DMS 273 (cell line): Measurements from ENCODE around the gene OTOP3.

ENCODE experiments used
- DNase-seq: peaks from one replicate; lab custom pipeline; 2025; ENCODE audit not compliant: unreplicated experiment; lab: John Stamatoyannopoulos, UW

Gene OTOP3

DNA sequence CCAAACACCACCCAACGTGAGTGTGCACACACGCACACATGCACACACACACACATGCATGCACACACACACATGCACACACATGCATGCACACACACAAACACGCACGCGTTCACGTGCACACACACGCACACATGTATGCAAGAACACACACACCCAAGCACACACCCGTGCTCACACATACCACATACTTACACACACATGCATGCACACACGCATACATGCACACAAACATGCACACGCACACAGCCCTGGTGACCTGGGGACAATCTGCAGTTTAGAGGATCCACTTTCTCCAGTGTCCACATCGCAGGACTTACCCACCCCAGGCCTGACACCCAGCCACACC is 18.9 kb upstream of the OTOP3 start:
- no peak for DNase-seq

DNA sequence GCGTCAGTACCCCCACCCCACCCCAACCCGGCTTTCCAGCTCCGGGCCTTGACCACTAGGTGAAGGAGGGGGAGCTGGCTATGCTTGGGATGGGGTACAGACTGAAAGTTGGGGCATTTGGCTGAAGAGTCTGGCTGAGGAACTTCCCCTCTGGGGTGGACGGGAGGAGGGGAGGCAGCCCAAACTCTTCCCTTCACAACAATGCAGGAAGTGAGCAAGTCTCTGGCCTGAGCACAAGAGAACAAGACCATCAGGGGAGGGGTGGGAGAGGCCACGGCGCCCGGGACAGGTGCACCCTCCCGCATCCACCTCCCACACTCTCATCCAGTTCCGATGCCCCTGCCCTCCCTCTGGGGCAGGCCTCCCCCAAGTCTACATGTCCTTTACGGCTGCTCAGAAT is 18.3 kb upstream of the OTOP3 start:
- DNase-seq: no peak

DNA sequence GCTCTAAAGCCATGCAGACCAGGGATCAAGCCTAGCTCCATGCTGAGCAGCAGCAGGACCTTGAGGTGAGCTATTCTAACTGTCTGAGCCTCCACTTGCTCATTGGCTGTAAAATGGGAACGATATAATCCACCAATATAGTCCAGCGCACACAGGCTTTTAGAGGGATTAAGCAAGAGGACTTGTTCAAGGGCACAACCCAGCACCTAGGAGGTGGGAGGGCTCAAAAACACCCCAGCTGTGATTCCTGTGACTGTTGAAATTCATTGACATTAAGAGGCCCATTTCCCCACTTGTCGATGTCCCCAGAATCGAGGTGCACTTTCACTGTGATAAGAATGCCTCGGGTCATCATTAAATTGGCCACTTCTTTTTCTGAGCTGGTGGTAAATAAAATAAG is 16.8 kb upstream of the OTOP3 start:
- no peak for DNase-seq

DNA sequence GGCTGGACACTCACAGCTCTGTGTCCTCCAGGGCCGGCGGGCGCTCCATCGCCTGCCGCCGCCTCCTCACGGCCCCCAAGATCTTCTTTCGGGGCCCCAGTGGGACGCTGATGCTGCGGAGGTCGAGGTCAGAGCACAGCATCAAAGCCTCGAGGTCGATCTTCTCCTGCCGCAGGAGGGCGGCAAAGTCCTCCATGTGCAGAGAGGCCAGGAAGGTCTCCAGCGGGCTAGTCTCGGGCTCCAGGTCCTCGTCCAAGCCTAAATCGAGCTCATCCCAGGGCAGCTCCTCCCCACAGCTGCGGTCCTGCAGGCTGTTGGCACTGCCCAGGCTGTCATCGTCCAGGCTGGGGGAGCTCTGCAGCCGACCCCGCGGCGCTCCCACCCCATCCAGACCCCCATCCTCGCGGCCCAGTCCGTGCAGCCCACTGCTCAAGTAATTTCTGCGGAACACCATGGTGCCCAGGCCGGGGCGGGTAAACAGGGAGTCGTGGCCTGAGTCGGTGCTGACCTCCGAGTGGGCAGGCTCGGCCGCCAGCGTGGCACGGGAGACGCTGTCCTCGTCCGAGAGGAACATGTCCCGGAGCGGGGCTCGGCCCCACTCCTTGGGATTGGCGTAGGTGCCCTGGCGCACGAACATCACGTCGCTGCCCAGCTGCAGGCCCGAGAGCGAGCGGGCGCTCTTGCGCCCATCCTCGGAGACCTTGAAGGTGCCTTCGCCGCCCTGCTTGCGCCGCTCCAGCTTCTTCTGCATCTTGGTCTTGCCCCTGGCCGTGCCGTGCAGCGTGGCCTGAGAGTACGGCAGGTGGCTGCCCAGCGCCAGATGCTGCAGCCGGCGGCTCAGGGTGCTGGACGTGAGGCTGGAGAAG is 16.0 kb upstream of the OTOP3 start:
- no peak for DNase-seq

DNA sequence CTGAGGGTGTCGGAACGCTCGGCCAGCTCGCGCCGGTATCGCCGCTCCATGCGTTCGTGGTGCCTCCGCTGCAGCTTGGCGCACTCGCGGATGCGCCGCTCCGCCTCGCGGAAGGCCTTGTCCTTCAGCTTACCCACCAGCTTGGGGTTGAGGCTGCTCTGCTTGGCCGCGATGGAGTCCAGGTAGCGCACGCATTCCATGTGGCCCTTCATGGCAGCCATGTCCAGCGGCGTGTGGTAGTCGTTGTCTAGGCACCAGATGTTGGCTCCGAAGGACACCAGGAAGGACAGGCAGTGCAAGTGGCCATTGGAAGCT is 15.4 kb upstream of the OTOP3 start:
- no peak for DNase-seq

DNA sequence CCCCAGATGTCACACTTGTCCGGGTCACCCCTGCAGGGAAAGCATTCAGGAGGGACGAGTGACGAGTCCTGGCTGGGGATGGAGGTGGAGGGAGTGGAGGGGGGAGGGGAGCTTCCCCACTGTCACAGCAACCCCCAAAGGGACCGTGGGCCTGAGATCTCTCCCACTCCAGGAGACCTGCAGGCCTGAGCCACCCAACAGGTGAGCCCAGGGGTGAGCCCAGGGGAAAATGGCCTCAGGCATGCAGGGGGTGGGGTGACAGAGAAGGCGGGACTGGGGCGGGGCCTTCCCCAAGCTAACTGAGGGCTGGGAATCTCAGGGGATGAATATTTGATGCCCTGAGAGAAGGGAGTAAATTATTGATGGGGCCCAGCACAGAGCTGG is 15.1 kb upstream of the OTOP3 start:
- DNase-seq: peak; percentile 56

DNA sequence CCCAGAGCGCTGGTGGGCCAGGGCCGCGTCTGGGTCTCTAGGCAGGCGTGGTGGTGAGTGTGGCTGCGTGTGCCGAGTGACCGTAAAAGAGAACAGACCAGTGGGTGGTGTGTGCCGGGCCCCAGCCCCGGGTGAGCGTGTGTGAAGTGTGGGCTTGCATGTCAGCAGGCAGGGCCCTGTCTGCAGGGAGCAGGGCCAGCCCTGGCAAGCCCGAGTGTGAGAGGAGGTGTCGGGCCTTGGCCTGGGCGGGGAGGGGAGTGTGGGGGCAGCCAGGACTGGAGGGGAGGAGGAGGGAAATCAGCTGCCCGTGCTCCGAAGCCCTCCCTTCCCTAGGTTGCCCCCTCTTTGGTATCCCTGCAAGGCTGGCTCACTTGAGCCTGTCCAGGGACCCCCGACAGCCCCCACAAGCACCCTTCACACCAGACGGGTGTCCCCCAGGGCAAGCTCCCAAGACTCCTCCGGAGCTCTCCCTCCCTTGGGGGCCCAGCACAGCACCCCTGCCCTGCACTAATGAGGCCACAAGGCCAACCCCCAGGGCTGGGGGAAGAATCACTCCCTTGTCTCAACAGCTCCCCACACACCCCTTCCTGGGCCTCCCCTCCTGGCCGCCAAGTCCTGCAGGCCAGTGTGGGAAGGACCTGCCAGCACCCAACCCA is 14.5 kb upstream of the OTOP3 start:
- peak; percentile 62 for DNase-seq

DNA sequence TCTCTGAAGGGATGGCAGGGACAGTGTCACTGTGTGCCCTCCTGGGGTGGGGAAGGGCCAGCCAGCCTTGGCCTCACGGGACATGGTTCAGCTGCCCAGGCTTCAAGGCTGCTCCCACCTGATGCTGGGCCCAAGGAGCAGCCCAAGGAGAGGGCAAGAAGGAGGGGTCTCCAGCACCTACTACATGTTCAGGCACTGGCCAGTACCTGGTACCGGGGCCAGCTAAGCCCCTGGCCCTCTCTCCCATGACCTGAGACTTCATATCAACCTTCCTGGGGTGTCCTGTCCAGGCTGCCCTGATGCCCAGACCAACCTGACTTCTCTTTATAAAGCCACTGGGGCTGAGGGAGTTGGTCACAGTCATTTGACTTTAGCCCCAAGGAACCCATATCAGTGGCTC is 13.9 kb upstream of the OTOP3 start:
- DNase-seq: no peak

DNA sequence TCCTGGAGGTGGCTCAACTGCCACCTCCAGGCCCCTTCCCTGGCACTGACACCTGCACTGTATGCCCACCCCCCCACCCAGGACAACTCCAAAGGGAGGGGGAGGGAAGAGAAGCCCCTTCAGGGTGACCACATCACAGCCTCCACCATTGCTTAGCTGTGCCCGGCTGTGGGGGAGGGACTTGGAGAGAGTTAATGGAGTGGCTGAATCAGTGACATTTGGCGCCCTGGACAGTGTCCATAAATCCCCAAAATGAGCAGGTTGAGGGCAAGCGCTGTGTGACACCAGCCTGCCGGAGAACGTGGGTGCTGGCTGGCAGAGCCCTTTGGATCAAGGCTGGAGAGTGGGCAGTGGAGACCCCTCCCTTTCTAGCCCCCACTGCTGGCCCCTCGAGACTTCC is 13.5 kb upstream of the OTOP3 start:
- DNase-seq: no peak

DNA sequence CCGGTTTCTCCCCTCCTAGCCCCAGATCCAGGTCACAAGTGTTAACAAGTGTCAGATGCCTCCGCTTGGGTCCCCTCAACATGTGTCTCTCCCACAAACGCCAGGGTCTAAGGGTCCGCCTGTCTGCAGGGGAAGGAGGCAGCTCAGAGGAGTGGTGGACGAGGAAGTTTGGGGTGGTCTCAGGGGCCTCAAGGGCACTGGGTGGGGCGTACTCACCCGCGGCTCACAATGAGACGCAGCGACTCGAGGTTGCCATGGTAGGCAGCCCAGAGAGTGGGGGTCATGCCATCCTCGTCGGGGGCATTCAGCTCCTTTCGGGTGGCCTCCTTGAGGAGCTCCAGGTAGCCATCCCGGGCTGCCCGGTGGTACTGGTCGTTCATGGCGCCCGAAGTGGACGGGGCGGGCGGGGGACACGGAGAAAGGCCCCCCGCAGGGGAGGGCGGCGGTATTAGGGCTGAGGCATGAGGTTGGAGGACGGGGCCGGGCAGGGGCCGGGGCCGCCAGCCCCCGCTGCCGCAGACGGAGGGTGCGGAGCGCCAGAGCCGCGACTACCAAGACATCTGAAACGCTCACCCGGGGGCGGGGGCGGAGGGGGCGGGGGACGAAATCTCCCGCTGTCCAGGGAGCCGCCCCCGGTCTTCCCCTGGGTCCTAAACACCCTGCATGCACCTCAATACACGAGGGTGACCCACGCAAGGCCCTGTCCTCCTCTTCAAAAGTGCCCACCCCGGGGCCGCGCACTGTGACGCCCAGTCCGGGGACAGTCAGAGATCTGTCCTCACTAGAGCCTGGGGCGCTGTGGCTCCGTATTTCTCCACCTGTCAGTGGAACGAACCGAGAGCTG is 12.8 kb upstream of the OTOP3 start, which contains the start of gene USH1G:
Gene USH1G (minus strand): TSS at position 562 of the 844 bp plus-strand sequence. CDS start 182 bp downstream, at position 380.
- DNase-seq: peak; percentile 57

DNA sequence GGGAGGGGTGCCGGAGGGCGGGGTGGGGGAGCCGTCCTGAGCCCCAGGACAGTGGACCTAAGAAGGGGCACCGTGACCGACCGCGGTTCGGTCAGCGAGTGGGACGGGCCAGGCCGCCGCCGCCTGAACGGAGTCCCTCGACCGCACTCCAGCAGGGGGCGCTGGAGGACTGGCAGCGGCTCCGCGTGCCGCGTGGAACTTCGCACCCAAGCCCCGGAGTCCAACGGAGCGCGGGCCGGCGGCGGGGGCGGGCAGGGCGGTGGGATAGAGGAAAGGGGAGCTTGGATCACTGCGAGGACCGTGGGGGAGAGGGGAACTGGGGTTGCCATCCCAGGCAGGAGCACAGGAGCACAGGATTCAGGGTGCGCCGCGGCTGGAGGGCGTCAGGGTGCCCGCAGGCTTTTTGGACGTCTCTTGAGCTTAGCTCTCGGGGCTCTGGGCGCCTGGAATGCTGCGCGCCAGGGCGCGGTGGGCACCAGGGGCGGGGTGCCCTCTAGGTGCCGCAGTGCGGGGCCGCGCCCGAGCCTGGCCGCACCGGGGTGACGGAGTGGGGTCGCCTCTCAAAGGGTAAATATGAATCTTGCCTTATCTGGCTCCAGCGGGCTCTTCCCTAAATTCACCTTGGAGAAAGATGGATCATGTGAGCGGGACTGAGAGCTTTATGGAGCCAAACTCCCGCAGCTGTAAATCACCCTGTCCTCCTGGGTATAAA is 12.0 kb upstream of the OTOP3 start:
- peak; percentile 79 for DNase-seq

DNA sequence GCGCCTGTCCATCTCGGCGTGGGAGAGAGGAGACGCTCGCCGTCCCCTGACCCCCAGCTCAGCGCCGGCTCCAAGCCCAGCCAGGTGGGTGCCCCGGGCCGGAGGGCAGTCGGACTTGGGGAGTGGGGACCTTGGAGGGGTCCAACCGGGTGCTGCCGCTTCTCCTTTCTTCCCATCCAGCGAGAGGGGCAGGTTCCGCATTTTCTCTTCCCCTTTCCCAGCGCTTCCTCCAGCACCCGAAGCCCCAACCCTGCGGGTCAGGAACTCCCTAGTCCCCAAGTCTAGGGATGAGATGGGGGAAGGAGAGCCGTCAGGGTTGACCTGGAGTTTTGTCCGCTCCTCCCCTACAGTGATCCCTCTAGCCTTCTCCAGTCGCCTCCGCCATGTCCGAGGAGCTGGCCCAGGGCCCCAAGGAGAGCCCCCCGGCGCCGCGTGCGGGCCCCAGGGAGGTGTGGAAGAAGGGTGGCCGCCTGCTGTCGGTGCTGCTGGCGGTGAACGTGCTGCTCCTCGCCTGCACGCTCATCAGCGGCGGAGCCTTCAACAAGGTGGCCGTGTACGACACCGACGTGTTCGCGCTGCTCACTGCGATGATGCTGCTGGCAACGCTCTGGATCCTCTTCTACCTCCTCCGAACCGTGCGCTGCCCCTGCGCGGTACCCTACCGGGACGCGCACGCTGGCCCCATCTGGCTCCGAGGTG is 11.3 kb upstream of the OTOP3 start, which contains the start of gene OTOP2:
Gene OTOP2 (plus strand): TSS at position 24 of the 699 bp plus-strand sequence. CDS start 360 bp downstream, at position 384.
- DNase-seq: no peak

DNA sequence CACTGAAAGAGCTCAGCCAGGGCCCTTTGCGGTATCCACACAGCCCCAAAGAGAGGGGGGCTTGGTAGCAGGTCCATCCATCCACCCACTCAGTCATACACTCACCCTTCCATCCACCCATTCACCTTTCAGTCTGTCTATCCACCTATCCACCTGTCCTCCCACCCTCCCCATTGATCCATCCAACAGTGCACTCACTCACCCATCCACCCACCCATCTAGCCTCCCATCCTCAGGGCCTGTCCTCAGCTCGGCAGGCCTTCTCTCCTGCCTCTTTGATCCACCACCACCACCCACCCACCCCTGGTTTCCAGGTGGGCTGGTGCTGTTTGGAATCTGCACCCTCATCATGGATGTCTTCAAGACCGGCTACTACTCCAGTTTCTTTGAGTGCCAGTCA is 10.5 kb upstream of the OTOP3 start:
- DNase-seq: no peak

DNA sequence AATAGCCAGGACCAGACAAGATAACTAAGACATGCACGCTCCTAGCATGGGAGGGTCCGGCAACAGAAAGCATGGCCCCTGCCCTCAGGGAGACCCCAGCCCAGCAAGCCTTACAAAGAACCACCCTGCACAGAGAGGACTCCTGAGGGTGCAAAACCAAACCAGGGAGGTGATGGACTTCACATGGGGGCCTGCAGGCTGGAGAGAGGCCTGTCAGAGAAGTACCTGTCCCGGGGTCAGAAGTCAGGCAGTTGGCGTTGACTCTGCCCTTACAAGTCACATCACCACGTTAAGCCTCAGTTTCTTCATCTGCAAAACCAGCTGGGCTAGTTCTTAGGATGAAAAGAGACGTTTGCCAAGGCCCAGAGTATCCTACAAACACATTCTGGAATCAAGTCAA is 6.9 kb upstream of the OTOP3 start:
- no peak for DNase-seq

DNA sequence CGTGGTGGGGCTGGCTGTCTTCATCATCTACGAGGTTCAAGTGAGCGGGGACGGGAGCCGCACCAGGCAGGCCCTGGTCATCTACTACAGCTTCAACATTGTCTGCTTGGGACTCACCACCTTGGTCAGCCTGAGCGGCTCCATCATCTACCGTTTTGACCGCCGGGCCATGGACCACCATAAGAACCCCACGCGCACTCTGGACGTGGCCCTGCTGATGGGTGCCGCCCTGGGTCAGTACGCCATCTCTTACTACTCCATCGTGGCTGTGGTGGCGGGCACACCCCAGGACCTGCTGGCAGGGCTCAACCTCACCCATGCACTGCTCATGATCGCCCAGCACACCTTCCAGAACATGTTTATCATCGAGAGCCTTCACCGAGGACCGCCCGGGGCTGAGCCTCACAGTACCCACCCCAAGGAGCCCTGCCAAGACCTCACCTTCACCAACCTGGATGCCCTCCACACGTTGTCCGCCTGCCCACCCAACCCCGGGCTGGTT is 5.1 kb upstream of the OTOP3 start:
- no peak for DNase-seq

DNA sequence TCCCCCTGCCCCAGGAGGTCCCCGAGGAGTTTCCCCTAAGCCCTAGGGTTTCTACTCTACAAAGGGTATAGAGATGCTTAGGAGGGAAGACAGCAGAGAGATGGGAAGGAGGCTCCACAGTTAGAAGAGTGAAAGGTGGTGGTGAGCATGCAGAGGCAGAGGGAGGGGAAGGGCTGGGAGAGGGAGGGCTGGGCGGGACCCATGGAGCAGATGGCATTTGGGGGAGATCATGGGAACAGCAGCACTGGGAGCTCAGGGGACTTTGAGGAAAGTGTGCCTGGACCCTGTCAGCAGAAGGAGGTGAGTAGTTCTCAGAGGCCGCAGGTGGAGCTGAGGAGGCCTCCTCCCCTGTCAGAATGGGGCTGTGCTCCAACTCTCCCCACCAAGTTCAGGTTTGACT is 650 bp upstream of the OTOP3 start:
- DNase-seq: no peak

DNA sequence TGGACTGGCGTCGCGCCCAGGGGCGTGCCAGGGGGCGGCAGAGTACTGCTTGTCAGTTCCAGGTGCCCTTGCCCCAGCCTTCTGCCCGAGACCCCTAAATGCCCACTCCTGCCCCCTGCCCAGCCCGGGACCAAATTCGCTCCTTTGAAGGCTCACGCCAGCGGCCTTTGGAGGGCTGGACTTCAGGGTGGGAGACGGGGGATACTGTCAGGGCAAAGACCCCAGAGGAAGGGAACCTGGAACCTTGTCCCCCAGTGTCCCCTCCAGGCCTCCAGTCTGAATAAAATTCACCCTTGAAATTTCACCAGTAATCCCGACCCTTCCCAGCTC is 737 bp downstream of the OTOP3 start:
- DNase-seq: no peak

DNA sequence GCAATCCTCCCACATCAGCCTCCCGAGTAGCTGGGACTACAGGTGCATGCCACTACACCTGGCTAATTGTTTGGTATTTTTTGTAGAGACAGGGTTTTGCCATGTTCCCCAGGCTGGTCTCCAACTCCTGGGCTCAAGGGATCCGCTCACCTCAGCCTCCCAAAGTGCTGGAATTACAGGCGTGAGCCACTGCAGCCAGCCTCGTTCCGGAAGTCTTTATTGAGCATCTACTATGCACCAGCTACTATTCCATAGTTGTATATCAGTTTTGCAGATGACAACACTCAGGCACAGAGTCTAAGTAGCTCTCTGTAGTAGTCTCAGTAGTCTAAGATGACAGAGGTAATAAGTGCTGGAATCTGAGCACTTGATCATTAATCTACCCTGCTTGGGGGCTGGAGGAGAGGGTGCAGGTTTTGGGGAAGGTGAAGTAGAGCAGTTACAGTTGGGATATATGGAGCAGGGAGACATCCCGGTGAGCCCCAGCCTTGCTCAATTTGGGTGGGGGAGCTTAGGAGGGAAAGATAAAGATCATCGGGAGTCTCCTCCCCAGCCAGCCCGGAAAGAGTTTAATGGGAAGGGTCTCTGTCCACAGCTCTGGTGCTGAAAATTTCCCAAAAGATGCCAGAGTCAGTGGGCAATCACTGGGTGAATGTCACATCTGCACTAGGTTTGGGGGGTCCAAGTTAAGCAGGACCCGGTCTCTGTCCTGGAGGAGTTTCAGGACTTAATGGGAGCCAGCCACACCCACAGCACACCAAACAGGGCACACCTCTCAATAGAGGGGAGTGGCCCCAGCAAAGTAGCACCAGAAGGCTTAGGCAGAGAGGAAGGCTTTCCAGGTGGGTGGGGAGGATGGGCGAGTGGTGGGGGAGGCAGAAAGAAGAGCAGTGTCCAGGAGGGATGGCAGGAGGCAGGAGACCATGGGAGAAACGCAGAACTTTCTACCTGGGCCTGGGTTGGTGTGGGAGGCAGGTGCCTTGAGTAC is 1.7 kb downstream of the OTOP3 start:
- DNase-seq: no peak

DNA sequence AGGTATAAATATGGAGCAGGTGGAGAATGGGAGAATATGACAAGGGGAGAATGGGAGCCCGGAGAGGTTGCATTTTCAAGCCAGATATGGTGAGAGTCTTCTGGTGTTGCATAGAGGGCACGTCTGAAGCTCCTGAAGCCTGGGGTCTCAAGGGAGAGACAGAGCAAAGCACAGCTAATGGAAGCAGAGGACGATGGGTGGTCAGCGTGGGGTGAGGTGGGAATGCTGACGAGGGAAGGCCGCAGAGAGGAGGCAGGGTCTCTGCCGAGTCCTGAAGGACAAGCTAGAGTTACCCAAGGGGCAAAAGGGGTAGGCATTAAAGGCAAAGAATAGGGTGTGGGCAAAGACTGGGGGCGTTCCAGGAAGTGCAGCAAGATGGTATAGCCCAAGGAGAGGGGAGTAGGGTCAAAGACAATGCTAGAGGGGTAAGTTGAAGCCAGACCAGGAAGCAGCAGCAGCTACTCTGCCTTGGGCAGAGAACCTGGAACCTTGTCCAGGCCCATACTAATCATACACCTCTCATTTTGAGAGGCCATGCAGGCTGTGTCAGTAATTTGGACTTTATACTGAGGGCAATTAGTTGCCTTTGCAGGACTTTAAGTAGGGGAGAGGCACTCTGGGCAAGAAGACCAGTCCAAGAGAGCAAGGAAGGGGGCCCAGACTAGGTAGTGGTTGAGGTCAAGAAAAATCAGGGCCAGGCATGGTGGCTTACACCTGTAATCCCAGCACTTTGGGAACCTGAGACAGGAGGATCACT is 2.7 kb downstream of the OTOP3 start:
- no peak for DNase-seq
